Neural cell (in vitro differentiated cells): Measurements from ENCODE around the gene COL27A1. TPM values are rescaled to one million over a fixed set of nuclear protein-coding genes. Genes with fewer than 3 reads are reported as not detected.
"Not testable (repeated sequence)": the region's sequence is repeated elsewhere in the genome, so short reads cannot be mapped to it uniquely, and the experiment has no call there.

Source experiments
- H2AFZ ChIP-seq: fragments of 200-600, 300-800 bp; sonication (generic), shearing (Covaris generic); 2 replicates; pipeline ENCODE4 v1.6.0; 2014; ENCODE audit warnings: low read depth, mild to moderate bottlenecking, antibody characterized with exemption, low read length, moderate library complexity
- H3F3A ChIP-seq: fragments of 200-600 bp; shearing (Covaris generic); 2 replicates; pipeline ENCODE4 v1.6.1; 2016; ENCODE audit warnings: mild to moderate bottlenecking, moderate library complexity, mixed read lengths, antibody characterized with exemption, low read length; ENCODE audit not compliant: insufficient read depth, poor library complexity, severe bottlenecking
- H3K27ac ChIP-seq: fragments of 200-600, 300-800 bp; sonication (generic), shearing (Covaris generic); 2 replicates; pipeline ENCODE4 v1.5.1; 2014; ENCODE audit warnings: mild to moderate bottlenecking, low read length, moderate library complexity
- H3K27me3 ChIP-seq: fragments of 300-800, 200-600 bp; sonication (generic), shearing (Covaris generic); 2 replicates; pipeline ENCODE4 v1.6.0; 2014; ENCODE audit warnings: mild to moderate bottlenecking, low read depth, low read length, moderate library complexity; ENCODE audit not compliant: insufficient read depth
- H3K36me3 ChIP-seq: fragments of 300-800, 200-600 bp; sonication (generic), shearing (Covaris generic); 2 replicates; pipeline ENCODE4 v1.5.1; 2014; ENCODE audit warnings: mild to moderate bottlenecking, antibody characterized with exemption, low read length, moderate library complexity; ENCODE audit not compliant: insufficient read depth
- H3K4me2 ChIP-seq: fragments of 300-800, 200-600 bp; sonication (generic), shearing (Covaris generic); 2 replicates; pipeline ENCODE4 v1.6.0; 2014; ENCODE audit warnings: mild to moderate bottlenecking, low read length
- H3K4me3 ChIP-seq: fragments of 300-800, 200-600 bp; sonication (generic), shearing (Covaris generic); 2 replicates; pipeline ENCODE4 v1.5.1; 2014; ENCODE audit warnings: mild to moderate bottlenecking, low read length, moderate library complexity
- H3K79me2 ChIP-seq: fragments of 200-600 bp; shearing (Covaris generic); replicated peaks from 2 replicates; pipeline ENCODE4 v1.6.0; 2014; ENCODE audit warnings: mild to moderate bottlenecking, low read length, moderate library complexity; ENCODE audit not compliant: insufficient read depth
- H3K9ac ChIP-seq: fragments of 300-800, 200-600 bp; sonication (generic), shearing (Covaris generic); 2 replicates; pipeline ENCODE4 v1.6.1; 2016; ENCODE audit warnings: mild to moderate bottlenecking, low read length, mixed read lengths
- H3K9me2 ChIP-seq: fragments of 200-600 bp; shearing (Covaris generic); 2 replicates; pipeline ENCODE4 v1.6.1; 2016; ENCODE audit warnings: mild to moderate bottlenecking, low read length, mixed read lengths; ENCODE audit not compliant: insufficient read depth
- H3K9me3 ChIP-seq: fragments of 200-600, 300-800 bp; sonication (generic), shearing (Covaris generic); 2 replicates; pipeline ENCODE4 v1.6.1; 2016; ENCODE audit warnings: mild to moderate bottlenecking, mixed run types, low read length, moderate library complexity, mixed read lengths
- H4K20me1 ChIP-seq: fragments of 200-600 bp; shearing (Covaris generic); 2 replicates; pipeline ENCODE4 v1.6.1; 2016; ENCODE audit warnings: mild to moderate bottlenecking, mixed run types; ENCODE audit not compliant: insufficient read depth
- EP300 ChIP-seq: fragments of 450-650 bp; conservative IDR thresholded peaks from 2 replicates; pipeline ENCODE4 v1.6.1; 2014; ENCODE audit warnings: antibody characterized with exemption, mild to moderate bottlenecking, moderate library complexity; ENCODE audit not compliant: poor library complexity, severe bottlenecking
- EZH2 ChIP-seq: fragments of 200-600, 300-800 bp; shearing (Covaris generic), sonication (generic); IDR thresholded peaks from 2 replicates; pipeline ENCODE4 v1.6.1; 2014; ENCODE audit warnings: antibody characterized with exemption, low read length, borderline replicate concordance, mild to moderate bottlenecking; ENCODE audit not compliant: insufficient read depth, poor library complexity, severe bottlenecking
- MXI1 ChIP-seq: fragments of 450-650 bp; conservative IDR thresholded peaks from 2 replicates; pipeline ENCODE4 v1.6.1; 2014; ENCODE audit warnings: antibody characterized with exemption, mild to moderate bottlenecking; ENCODE audit not compliant: poor library complexity, severe bottlenecking
- POLR2AphosphoS5 ChIP-seq: IDR thresholded peaks from 2 replicates; pipeline ENCODE4 v1.6.1; 2012
- RAD21 ChIP-seq: fragments of 450-650 bp; conservative IDR thresholded peaks from 2 replicates; pipeline ENCODE4 v1.6.1; 2014; ENCODE audit warnings: antibody characterized with exemption, mild to moderate bottlenecking, moderate library complexity
- REST ChIP-seq: IDR thresholded peaks from 2 replicates; pipeline ENCODE4 v1.6.1; 2012; ENCODE audit warnings: borderline replicate concordance
- SMC3 ChIP-seq: fragments of 450-650 bp; conservative IDR thresholded peaks from 2 replicates; pipeline ENCODE4 v1.6.1; 2014; ENCODE audit warnings: antibody characterized with exemption, mild to moderate bottlenecking, moderate library complexity; ENCODE audit not compliant: poor library complexity
- TAF1 ChIP-seq: IDR thresholded peaks from 2 replicates; pipeline ENCODE4 v1.6.1; 2012; ENCODE audit warnings: low read depth
- polyA plus RNA-seq: library from polyadenylated mRNA; depleted of rRNA; stranded (reverse); fragments of >200 nt; gene quantifications from 2 replicates; pipeline ENCODE4 v1.2.3, GENCODE V29; 2014
- TF ChIP-seq, protein P1 (sequence below): fragments of 450-650 bp; IDR thresholded peaks from 2 replicates; pipeline ENCODE4 v1.5.1; 2014; ENCODE audit warnings: antibody characterized with exemption, mild to moderate bottlenecking, moderate library complexity; ENCODE audit not compliant: poor library complexity, severe bottlenecking

Gene COL27A1
- polyA plus RNA-seq, 1 donor from 2014 or later: 0.25 TPM

DNA sequence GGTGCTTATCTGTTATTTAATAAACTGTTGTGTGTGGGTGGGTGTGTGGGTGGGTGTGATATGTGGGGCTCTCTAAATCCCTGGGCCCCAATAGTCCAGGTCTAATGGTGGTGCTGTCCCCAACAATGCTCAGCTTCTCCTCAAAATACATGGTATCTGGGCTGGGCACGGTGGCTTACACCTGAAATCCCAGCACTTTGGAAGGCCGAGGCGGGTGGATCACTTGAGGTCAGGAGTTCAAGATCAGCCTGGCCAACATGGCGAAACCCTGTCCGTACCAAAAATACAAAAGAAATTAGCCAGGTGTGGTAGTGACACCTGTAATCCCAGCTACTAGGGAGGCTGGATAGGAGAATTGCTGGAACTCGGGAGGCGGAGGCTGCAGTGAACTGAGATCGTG is 163.1 kb downstream of the COL27A1 start:
- Histone ChIP-seq H3K4me2 (no peak overlapping the region), H3K27ac (no peak overlapping the region), H3K9me2 (no peaks in the 10 kb centered on the region), H4K20me1 (no peaks in the 10 kb centered on the region), H2AFZ (no peak overlapping the region), H3K79me2 (no peaks in the 10 kb centered on the region), H3K9ac (no peak overlapping the region), H3F3A (no peaks in the 10 kb centered on the region), H3K36me3 (no peaks in the 10 kb centered on the region), H3K4me3 (no peak overlapping the region), H3K27me3 (no peaks in the 10 kb centered on the region), H3K9me3 (no peaks in the 10 kb centered on the region)
- TF ChIP-seq REST (no peak), TAF1 (no peak), EZH2 (no peak), MXI1 (no peak), POLR2AphosphoS5 (no peak), EP300 (no peak), SMC3 (no peak), RAD21 (no peak)
- TF ChIP-seq, protein P1, sequence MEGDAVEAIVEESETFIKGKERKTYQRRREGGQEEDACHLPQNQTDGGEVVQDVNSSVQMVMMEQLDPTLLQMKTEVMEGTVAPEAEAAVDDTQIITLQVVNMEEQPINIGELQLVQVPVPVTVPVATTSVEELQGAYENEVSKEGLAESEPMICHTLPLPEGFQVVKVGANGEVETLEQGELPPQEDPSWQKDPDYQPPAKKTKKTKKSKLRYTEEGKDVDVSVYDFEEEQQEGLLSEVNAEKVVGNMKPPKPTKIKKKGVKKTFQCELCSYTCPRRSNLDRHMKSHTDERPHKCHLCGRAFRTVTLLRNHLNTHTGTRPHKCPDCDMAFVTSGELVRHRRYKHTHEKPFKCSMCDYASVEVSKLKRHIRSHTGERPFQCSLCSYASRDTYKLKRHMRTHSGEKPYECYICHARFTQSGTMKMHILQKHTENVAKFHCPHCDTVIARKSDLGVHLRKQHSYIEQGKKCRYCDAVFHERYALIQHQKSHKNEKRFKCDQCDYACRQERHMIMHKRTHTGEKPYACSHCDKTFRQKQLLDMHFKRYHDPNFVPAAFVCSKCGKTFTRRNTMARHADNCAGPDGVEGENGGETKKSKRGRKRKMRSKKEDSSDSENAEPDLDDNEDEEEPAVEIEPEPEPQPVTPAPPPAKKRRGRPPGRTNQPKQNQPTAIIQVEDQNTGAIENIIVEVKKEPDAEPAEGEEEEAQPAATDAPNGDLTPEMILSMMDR: no peak

- no peak for TF ChIP-seq RAD21
Measured at GRCh38 chr9:114319147-114319546, 163.8 kb downstream of the COL27A1 start.

GRCh38 chr9:114320710-114321109 is 165.4 kb downstream of the COL27A1 start:
- not testable (repeated sequence) for H2AFZ ChIP-seq, H3F3A ChIP-seq, H3K4me2 ChIP-seq, H4K20me1 ChIP-seq, H3K36me3 ChIP-seq, H3K79me2 ChIP-seq, H3K9me3 ChIP-seq, H3K9me2 ChIP-seq, H3K4me3 ChIP-seq, H3K27me3 ChIP-seq, H3K27ac ChIP-seq, H3K9ac ChIP-seq

More at GRCh38 chr9:114319147-114319546, 163.8 kb downstream of the COL27A1 start:
- H3K9ac ChIP-seq: no peak overlapping the region
- no peaks in the 10 kb centered on the region for H3K79me2 ChIP-seq
- no peak overlapping the region for H3K4me3 ChIP-seq
- H4K20me1 ChIP-seq: no peaks in the 10 kb centered on the region
- no peak overlapping the region for H2AFZ ChIP-seq
- H3K9me2 ChIP-seq: no peaks in the 10 kb centered on the region
- no peaks in the 10 kb centered on the region for H3F3A ChIP-seq
- H3K4me2 ChIP-seq: no peak overlapping the region
- no peaks in the 10 kb centered on the region for H3K9me3 ChIP-seq
- no peak overlapping the region for H3K27ac ChIP-seq
- no peaks in the 10 kb centered on the region for H3K36me3 ChIP-seq
- no peaks in the 10 kb centered on the region for H3K27me3 ChIP-seq
